ENCODE data around the gene RRAGC. TPM values are rescaled to one million over a fixed set of nuclear protein-coding genes. Genes with fewer than 3 reads are reported as not detected.

RRAGC gene
- total and polyA plus RNA-seq, 12 donors, result 6.9 to 32.3 (median 22.7) TPM

DNA sequence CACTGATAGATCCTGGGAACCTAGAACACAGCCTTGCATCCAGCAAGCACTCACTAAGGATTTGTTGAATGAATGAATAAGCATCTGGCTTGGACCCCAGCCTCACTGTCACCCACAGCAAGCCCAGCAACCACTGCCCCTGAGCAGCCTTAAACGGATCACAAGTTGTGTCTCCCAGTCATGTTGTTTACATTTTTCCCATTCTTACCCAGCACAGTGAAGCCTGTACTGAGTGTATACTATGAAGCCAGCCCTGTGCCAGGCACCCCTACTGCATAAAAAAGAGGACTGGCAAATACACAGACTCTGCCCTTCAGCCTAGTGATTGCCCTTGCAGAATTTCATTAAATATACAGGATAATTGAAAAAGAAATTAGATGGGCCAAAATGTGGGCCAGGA is 30.2 kb downstream of the RRAGC start:
- intact Hi-C loops (cut with DNase I), result no loop called here
- no peaks in the 10 kb centered on the region for H3K36me3 ChIP-seq
- WGBS, 2 donors, result 34 to 43% methylated on average over 1 of the region's 1 CpG
- ATAC-seq (no peak), DNase-seq (no peak)
- H3K4me1 ChIP-seq, result peaks cover 0 to 5% (median 0%) of the 10 kb centered on the region in 9 donors
- no peak overlapping the region for H3K4me3 ChIP-seq
- peaks cover 0 to 38% (median 11%) of the 10 kb centered on the region in 7 donors for H3K27me3 ChIP-seq
- no peak overlapping the region for H3K27ac ChIP-seq
- TF ChIP-seq, protein P1, sequence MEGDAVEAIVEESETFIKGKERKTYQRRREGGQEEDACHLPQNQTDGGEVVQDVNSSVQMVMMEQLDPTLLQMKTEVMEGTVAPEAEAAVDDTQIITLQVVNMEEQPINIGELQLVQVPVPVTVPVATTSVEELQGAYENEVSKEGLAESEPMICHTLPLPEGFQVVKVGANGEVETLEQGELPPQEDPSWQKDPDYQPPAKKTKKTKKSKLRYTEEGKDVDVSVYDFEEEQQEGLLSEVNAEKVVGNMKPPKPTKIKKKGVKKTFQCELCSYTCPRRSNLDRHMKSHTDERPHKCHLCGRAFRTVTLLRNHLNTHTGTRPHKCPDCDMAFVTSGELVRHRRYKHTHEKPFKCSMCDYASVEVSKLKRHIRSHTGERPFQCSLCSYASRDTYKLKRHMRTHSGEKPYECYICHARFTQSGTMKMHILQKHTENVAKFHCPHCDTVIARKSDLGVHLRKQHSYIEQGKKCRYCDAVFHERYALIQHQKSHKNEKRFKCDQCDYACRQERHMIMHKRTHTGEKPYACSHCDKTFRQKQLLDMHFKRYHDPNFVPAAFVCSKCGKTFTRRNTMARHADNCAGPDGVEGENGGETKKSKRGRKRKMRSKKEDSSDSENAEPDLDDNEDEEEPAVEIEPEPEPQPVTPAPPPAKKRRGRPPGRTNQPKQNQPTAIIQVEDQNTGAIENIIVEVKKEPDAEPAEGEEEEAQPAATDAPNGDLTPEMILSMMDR (IDR thresholded peaks at IDR 0.05), result no peak
- H3K9me3 ChIP-seq, result no peaks in the 10 kb centered on the region

DNA sequence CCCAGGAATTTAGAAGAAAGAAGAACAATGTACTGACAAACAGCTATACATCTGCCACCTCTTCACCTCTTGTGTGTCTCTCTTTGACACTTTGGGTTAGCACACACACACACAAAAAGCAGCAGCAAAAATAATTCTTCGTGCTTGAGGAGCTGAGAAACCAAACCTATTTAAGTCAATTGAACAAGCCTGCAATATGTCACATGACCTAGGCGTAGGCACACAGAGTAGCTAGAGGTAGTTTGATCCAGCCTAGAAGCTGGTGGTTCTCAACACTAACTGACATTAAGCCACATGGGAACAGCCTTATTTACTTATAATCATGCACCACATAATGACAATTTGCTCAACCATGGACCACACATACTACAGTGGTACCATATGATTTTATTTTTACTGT is 32.3 kb downstream of the RRAGC start:
- intact Hi-C loops (cut with DNase I), result no loop called here
- 68 to 78% methylated on average over 2 of the region's 2 CpGs for WGBS, 2 donors
- TF ChIP-seq, protein P1 (IDR thresholded peaks at IDR 0.05), result no peak
- no peak for ATAC-seq
- Histone ChIP-seq H3K27ac (no peak overlapping the region), H3K9me3 (no peaks in the 10 kb centered on the region), H3K4me1 (no peaks in the 10 kb centered on the region), H3K27me3 (peaks cover 0 to 38% (median 10%) of the 10 kb centered on the region in 7 donors), H3K4me3 (no peak overlapping the region), H3K36me3 (no peaks in the 10 kb centered on the region)
- no peak for DNase-seq

DNA sequence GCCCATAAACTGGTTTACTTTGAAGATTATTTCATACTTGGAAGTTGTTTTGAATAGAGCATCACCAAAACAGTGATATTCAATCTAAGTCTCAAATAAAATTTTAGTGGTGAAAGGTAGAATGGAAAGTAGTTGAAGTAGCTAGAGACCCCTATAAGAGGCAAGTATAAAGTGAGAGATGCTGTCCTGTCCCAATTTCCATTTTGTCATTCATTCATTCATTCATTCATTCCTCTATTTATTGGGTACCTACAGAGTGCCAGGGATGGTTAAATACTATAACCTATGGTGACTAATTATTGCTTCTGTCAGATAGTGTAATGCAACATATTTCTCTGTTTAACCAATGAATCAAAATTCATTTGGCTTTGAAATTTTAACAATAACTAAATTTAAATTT is 32.7 kb downstream of the RRAGC start:
- TF ChIP-seq, protein P1 (IDR thresholded peaks at IDR 0.05), result no peak
- peaks cover 0 to 38% (median 14%) of the 10 kb centered on the region in 7 donors for H3K27me3 ChIP-seq
- no peak for ATAC-seq

DNA sequence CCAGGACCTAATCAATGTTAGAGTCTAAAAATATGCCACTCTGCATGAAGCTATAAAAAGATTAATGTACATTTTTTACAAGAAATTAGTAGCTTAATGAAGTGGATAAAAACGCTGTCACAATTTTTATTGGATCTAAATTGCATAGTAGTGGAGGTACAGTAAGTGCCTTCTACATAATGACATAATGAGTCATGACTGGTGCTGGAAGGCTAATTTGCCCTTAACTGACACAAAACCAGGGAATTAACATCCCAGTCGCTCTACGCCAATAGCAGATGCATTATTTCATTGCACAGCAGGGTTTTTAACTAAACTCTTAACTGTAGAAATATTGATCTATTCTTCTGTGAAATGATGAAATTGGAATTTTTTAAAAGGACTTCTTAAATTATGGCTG is 33.3 kb downstream of the RRAGC start:
- no peak for DNase-seq
- Histone ChIP-seq H3K9me3 (no peaks in the 10 kb centered on the region), H3K4me1 (no peaks in the 10 kb centered on the region), H3K27me3 (peaks cover 0 to 43% (median 14%) of the 10 kb centered on the region in 7 donors), H3K4me3 (no peak overlapping the region), H3K36me3 (no peaks in the 10 kb centered on the region), H3K27ac (no peak overlapping the region)
- no peak for ATAC-seq
- TF ChIP-seq, protein P1 (IDR thresholded peaks at IDR 0.05), result no peak
- 78 to 83% methylated on average over 3 of the region's 3 CpGs for WGBS, 2 donors
- intact Hi-C loops (cut with DNase I), result no loop called here

More for the DNA sequence above, 32.7 kb downstream of the RRAGC start:
- intact Hi-C loops (cut with DNase I), result no loop called here
- Histone ChIP-seq H3K9me3 (no peaks in the 10 kb centered on the region), H3K4me1 (no peaks in the 10 kb centered on the region), H3K4me3 (no peak overlapping the region), H3K36me3 (no peaks in the 10 kb centered on the region), H3K27ac (no peak overlapping the region)
- no peak for DNase-seq

Measured in heart right ventricle (tissue), 16 donors.